SK-N-SH treated with all-trans-retinoic acid at 6 μM for 48 hours (cell line): ENCODE measurements around the gene SCAPER.

Experiments
- OSR1 ChIP-seq: fragments of 250-450 bp; sonication (Bioruptor Pico); IDR thresholded peaks from 2 replicates; pipeline ENCODE4 v1.8.0; 2022; ENCODE audit warnings: moderate library complexity, mild to moderate bottlenecking, inconsistent platforms
- RARB ChIP-seq: fragments of 250-450 bp; sonication (Bioruptor Pico); IDR thresholded peaks from 2 replicates; pipeline ENCODE4 v1.8.0; 2021; ENCODE audit warnings: mild to moderate bottlenecking, moderate library complexity
- ZC3H10 ChIP-seq: fragments of 250-450 bp; sonication (Bioruptor Pico); IDR thresholded peaks from 2 replicates; pipeline ENCODE4 v1.5.1; 2021; ENCODE audit warnings: mild to moderate bottlenecking, moderate library complexity
- ZNF8 ChIP-seq: fragments of 450-650 bp; formaldehyde crosslinking; IDR thresholded peaks from 2 replicates; pipeline ENCODE4 v1.5.0; 2020; ENCODE audit warnings: mild to moderate bottlenecking, moderate library complexity
- TF ChIP-seq, protein P1 (sequence below): fragments of 250-450 bp; sonication (Bioruptor Pico); IDR thresholded peaks from 2 replicates; pipeline ENCODE4 v1.5.1; 2020; ENCODE audit warnings: low read depth, mild to moderate bottlenecking, moderate library complexity

- TF ChIP-seq OSR1 (no peak), ZNF8 (CRISPR knock-in tag) (no peak), RARB (CRISPR knock-in tag) (no peak), ZC3H10 (CRISPR knock-in tag) (no peak)
- TF ChIP-seq, protein P1, sequence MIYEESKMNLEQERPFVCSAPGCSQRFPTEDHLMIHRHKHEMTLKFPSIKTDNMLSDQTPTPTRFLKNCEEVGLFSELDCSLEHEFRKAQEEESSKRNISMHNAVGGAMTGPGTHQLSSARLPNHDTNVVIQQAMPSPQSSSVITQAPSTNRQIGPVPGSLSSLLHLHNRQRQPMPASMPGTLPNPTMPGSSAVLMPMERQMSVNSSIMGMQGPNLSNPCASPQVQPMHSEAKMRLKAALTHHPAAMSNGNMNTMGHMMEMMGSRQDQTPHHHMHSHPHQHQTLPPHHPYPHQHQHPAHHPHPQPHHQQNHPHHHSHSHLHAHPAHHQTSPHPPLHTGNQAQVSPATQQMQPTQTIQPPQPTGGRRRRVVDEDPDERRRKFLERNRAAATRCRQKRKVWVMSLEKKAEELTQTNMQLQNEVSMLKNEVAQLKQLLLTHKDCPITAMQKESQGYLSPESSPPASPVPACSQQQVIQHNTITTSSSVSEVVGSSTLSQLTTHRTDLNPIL (CRISPR knock-in tag), result no peak
These were observed 66.0 kb downstream of the SCAPER start for GRCh38 chr15:76839173-76839572.
